SK-N-SH (cell line): ENCODE data around the gene HLA-DQA2. TPM values are rescaled to one million over a fixed set of nuclear protein-coding genes. Genes with fewer than 3 reads are reported as not detected.

ENCODE experiments used
- CTCF ChIA-PET: fragments of 300-600, 350-600 bp; formaldehyde crosslinking; extraction: SDS; loops from one replicate; lab custom pipeline; 2021; lab: Yijun Ruan, JAX
- POLR2A ChIA-PET: fragments of 350-600 bp; sonication (Branson Sonifier 250); formaldehyde crosslinking; extraction: SDS; loops from one replicate; lab custom pipeline; 2020; ENCODE audit warnings: antibody characterized with exemption, inconsistent platforms; lab: Yijun Ruan, JAX
- DNase-seq: peaks from one replicate; pipeline ENCODE4 v3.0.0; 2012
- H2AFZ ChIP-seq: fragments of 200-600 bp; sonication (generic); 2 replicates; pipeline ENCODE4 v1.8.1; 2016; ENCODE audit warnings: antibody characterized with exemption, mild to moderate bottlenecking, low read depth
- H3F3A ChIP-seq: fragments of 200-600 bp; sonication (generic); replicated peaks from 2 replicates; pipeline ENCODE3; 2016; ENCODE audit warnings: antibody characterized with exemption, mild to moderate bottlenecking; ENCODE audit not compliant: insufficient read depth
- H3K27ac ChIP-seq, 2 experiments: fragments of 200-500 bp in 1 of 2; fragments of 200-600 bp in 1 of 2; sonication (Bioruptor generic) in 1 of 2; sonication (generic), shearing (Covaris generic) in 1 of 2; 2 replicates each; pipeline versions ENCODE4 v1.5.1 to v1.6.1; 2014 to 2016; ENCODE audit warnings: low read depth in 2 of 2, inconsistent platforms in 1 of 2, low read length in 1 of 2, mild to moderate bottlenecking in 1 of 2, mixed read lengths in 1 of 2
- H3K27me3 ChIP-seq: fragments of 200-600 bp; sonication (generic), shearing (Covaris generic); 2 replicates; pipeline ENCODE4 v1.6.1; 2016; ENCODE audit warnings: mixed run types; ENCODE audit not compliant: insufficient read depth
- H3K36me3 ChIP-seq, 2 experiments: fragments of 200-500 bp in 1 of 2; fragments of 200-600 bp in 1 of 2; sonication (Bioruptor generic) in 1 of 2; sonication (generic) in 1 of 2; replicated peaks in 1 of 2; 2 replicates each; pipeline versions ENCODE3 to v1.5.1; 2014 to 2016; ENCODE audit warnings: low read length in 1 of 2, mild to moderate bottlenecking in 1 of 2; ENCODE audit not compliant: insufficient read depth in 2 of 2, control insufficient read depth in 1 of 2
- H3K4me1 ChIP-seq, 2 experiments: fragments of 200-500 bp in 1 of 2; fragments of 200-600 bp in 1 of 2; sonication (Bioruptor generic) in 1 of 2; sonication (generic), shearing (Covaris generic) in 1 of 2; 2 replicates each; pipeline versions ENCODE4 v1.5.1 to v1.6.1; 2014 to 2016; ENCODE audit warnings: low read depth in 1 of 2, low read length in 1 of 2, mixed run types in 1 of 2; ENCODE audit not compliant: insufficient read depth in 2 of 2, control insufficient read depth in 1 of 2
- H3K4me2 ChIP-seq: fragments of 200-600 bp; sonication (generic), shearing (Covaris generic); 2 replicates; pipeline ENCODE4 v1.6.1; 2017; ENCODE audit warnings: mixed run types
- H3K4me3 ChIP-seq, 2 experiments: fragments of 200-500 bp in 1 of 2; fragments of 200-600 bp in 1 of 2; sonication (Bioruptor generic) in 1 of 2; sonication (generic), shearing (Covaris generic) in 1 of 2; 2 replicates each; pipeline versions ENCODE4 v1.5.1 to v1.8.1; 2014 to 2016; ENCODE audit warnings: low read depth in 2 of 2, inconsistent platforms in 1 of 2, low read length in 1 of 2, mild to moderate bottlenecking in 1 of 2, mixed read lengths in 1 of 2, moderate library complexity in 1 of 2
- H3K79me2 ChIP-seq: fragments of 200-600 bp; sonication (generic); 2 replicates; pipeline ENCODE4 v1.8.1; 2017; ENCODE audit warnings: mild to moderate bottlenecking; ENCODE audit not compliant: insufficient read depth
- H3K9ac ChIP-seq: fragments of 200-600 bp; sonication (generic); 2 replicates; pipeline ENCODE4 v1.6.1; 2017; ENCODE audit warnings: mixed run types
- H3K9me2 ChIP-seq: fragments of 200-600 bp; sonication (generic); 2 replicates; pipeline ENCODE4 v1.6.1; 2017; ENCODE audit warnings: mixed run types
- H3K9me3 ChIP-seq: fragments of 200-600 bp; sonication (generic); 2 replicates; pipeline ENCODE4 v1.6.1; 2017; ENCODE audit warnings: mixed run types, mild to moderate bottlenecking, moderate library complexity
- H4K20me1 ChIP-seq: fragments of 200-600 bp; sonication (generic); 2 replicates; pipeline ENCODE4 v1.6.1; 2017; ENCODE audit warnings: mild to moderate bottlenecking, mixed run types; ENCODE audit not compliant: insufficient read depth
- EP300 ChIP-seq, 2 experiments: IDR thresholded peaks; 2 replicates each; pipeline versions ENCODE4 v1.4.0 to v1.6.1; 2012; ENCODE audit warnings: borderline replicate concordance in 1 of 2, low read depth in 1 of 2, low read length in 1 of 2
- EZH2phosphoT487 ChIP-seq: fragments of 200-600 bp; sonication (generic); IDR thresholded peaks from 2 replicates; pipeline ENCODE4 v1.6.1; 2017; ENCODE audit warnings: low read depth, mixed run types, mild to moderate bottlenecking, antibody characterized with exemption, moderate library complexity, borderline replicate concordance
- JUND ChIP-seq: IDR thresholded peaks from 2 replicates; pipeline ENCODE4 v1.4.0; 2012
- MEF2A ChIP-seq: IDR thresholded peaks from 2 replicates; pipeline ENCODE4 v1.4.0; 2012; ENCODE audit warnings: low read depth, borderline replicate concordance
- RAD21 ChIP-seq: IDR thresholded peaks from 2 replicates; pipeline ENCODE4 v1.6.1; 2012; ENCODE audit warnings: mild to moderate bottlenecking, low read length
- RFX5 ChIP-seq: IDR thresholded peaks from 2 replicates; pipeline ENCODE4 v1.6.1; 2012; ENCODE audit warnings: mild to moderate bottlenecking, improper control_type of control experiment, low read length
- WGBS: methylation state at CpG from one replicate; pipeline ENCODE4 v1.1.6; 2017; ENCODE audit warnings: low lambda C conversion rate; 5-methylcytosine and 5-hydroxymethylcytosine counted together
- polyA plus RNA-seq, 3 experiments: library from polyadenylated mRNA; depleted of rRNA; stranded (reverse); fragments of >200 nt; gene quantifications; 2 replicates each; pipeline ENCODE4 v1.2.3, GENCODE V29; 2012
- TF ChIP-seq, protein P1 (sequence below): IDR thresholded peaks from 2 replicates; pipeline ENCODE4; 2012
- TF ChIP-seq, protein P2 (sequence below): fragments of 200-600 bp; sonication (generic); IDR thresholded peaks from 2 replicates; pipeline ENCODE4 v1.6.1; 2017; ENCODE audit warnings: antibody characterized with exemption, mild to moderate bottlenecking, moderate library complexity
- TF ChIP-seq, protein P3 (sequence below): fragments of 150-350 bp; IDR thresholded peaks from 2 replicates; pipeline ENCODE4 v1.6.1; 2016; ENCODE audit warnings: mild to moderate bottlenecking, low read depth, low read length

HLA-DQA2 gene
- polyA plus RNA-seq, 1 of the 3 experiments (the other 2 are of a cell fraction): not detected

DNA sequence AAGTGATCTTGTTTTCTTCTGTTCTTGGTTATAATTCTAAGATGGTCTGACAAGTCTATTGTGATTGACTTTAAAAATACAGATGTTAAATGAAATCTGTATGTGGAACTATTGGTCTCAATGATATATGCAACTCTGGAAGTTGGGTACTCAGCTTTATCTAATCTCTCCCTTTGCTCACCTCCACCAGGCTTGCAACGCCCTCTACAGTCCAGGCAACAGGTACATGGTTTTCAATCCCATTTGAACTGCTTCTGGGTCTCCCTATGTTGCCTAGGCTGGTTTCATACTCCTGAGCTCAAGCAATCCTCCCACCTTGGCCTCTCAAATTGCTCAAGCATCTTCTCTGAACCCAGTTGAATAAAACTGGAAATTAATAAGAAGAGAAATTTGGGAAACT, 49.2 kb upstream of the HLA-DQA2 start:
- Histone ChIP-seq H3K36me3 (no peaks in the 10 kb centered on the region), H3K9me3 (no peaks in the 10 kb centered on the region), H3K4me1 (no peaks in the 10 kb centered on the region), H2AFZ (no peak overlapping the region), H3K27ac (no peak overlapping the region), H3F3A (no peaks in the 10 kb centered on the region), H3K9ac (no peak overlapping the region), H3K4me3 (no peak overlapping the region), H3K79me2 (no peaks in the 10 kb centered on the region), H3K9me2 (no peaks in the 10 kb centered on the region), H3K27me3 (no peaks in the 10 kb centered on the region), H4K20me1 (no peaks in the 10 kb centered on the region), H3K4me2 (no peak overlapping the region)
- ChIA-PET CTCF (interaction anchor here (0.9 kb wide), 1 partner anchor 278 kb away, joined by 5 read pairs; no protein-coding TSS in a partner anchor), POLR2A (no interaction called here)
- 0% methylated on average over 1 of the region's 1 CpG for WGBS
- no peak for DNase-seq
- no peak for TF ChIP-seq RAD21
- no peak for TF ChIP-seq EZH2phosphoT487
- no peak for TF ChIP-seq EP300 (IDR thresholded peaks at IDR 0.05; ENCODE audit: borderline replicate concordance in 1 of 2, low read depth in 1 of 2, low read length in 1 of 2)
- TF ChIP-seq MEF2A: no peak
- TF ChIP-seq, protein P1, sequence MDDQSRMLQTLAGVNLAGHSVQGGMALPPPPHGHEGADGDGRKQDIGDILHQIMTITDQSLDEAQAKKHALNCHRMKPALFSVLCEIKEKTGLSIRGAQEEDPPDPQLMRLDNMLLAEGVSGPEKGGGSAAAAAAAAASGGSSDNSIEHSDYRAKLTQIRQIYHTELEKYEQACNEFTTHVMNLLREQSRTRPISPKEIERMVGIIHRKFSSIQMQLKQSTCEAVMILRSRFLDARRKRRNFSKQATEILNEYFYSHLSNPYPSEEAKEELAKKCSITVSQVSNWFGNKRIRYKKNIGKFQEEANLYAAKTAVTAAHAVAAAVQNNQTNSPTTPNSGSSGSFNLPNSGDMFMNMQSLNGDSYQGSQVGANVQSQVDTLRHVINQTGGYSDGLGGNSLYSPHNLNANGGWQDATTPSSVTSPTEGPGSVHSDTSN: no peak
- no peak for TF ChIP-seq JUND
- TF ChIP-seq RFX5: no peak
- TF ChIP-seq, protein P2, sequence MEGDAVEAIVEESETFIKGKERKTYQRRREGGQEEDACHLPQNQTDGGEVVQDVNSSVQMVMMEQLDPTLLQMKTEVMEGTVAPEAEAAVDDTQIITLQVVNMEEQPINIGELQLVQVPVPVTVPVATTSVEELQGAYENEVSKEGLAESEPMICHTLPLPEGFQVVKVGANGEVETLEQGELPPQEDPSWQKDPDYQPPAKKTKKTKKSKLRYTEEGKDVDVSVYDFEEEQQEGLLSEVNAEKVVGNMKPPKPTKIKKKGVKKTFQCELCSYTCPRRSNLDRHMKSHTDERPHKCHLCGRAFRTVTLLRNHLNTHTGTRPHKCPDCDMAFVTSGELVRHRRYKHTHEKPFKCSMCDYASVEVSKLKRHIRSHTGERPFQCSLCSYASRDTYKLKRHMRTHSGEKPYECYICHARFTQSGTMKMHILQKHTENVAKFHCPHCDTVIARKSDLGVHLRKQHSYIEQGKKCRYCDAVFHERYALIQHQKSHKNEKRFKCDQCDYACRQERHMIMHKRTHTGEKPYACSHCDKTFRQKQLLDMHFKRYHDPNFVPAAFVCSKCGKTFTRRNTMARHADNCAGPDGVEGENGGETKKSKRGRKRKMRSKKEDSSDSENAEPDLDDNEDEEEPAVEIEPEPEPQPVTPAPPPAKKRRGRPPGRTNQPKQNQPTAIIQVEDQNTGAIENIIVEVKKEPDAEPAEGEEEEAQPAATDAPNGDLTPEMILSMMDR: no peak; the same call in 1 of the 2 replicates
- TF ChIP-seq, protein P3, sequence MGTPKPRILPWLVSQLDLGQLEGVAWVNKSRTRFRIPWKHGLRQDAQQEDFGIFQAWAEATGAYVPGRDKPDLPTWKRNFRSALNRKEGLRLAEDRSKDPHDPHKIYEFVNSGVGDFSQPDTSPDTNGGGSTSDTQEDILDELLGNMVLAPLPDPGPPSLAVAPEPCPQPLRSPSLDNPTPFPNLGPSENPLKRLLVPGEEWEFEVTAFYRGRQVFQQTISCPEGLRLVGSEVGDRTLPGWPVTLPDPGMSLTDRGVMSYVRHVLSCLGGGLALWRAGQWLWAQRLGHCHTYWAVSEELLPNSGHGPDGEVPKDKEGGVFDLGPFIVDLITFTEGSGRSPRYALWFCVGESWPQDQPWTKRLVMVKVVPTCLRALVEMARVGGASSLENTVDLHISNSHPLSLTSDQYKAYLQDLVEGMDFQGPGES: no peak

DNA sequence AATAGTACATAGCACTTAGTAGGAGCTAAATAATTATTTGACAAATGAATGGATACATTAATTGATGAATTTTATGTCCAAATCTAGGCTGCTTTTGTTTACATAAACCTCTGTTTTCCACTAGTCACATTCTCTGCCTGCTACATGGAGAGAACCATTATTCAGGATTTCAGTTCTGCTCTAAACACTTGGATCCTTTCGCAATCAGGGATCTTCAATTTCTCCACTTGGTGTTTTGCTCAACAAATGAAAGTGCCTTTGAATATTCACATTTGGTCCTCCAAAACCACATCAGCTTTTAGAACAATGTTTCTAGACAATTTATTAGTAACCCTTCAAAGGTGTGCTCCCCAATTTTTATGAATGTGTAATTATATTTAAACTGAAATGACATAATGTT, 44.2 kb upstream of the HLA-DQA2 start:
- H3K79me2 ChIP-seq: no peaks in the 10 kb centered on the region
- no peaks in the 10 kb centered on the region for H3K9me3 ChIP-seq
- H3K9me2 ChIP-seq: no peaks in the 10 kb centered on the region
- H2AFZ ChIP-seq: no peak overlapping the region
- H3K27ac ChIP-seq: no peak overlapping the region
- TF ChIP-seq EZH2phosphoT487: no peak
- CTCF ChIA-PET: interaction anchor here (1.2 kb wide), 1 partner anchor 283 kb away, joined by 3 read pairs; no protein-coding TSS in a partner anchor
- H3F3A ChIP-seq: no peaks in the 10 kb centered on the region
- H3K9ac ChIP-seq: no peak overlapping the region
- POLR2A ChIA-PET: no interaction called here
- H3K27me3 ChIP-seq: no peaks in the 10 kb centered on the region; the same call in none of the 2 replicates
- H3K4me2 ChIP-seq: no peak overlapping the region
- H3K4me1 ChIP-seq: no peaks in the 10 kb centered on the region
- WGBS: 0% methylated on average over 1 of the region's 1 CpG
- DNase-seq: no peak
- H3K4me3 ChIP-seq: no peak overlapping the region
- no peaks in the 10 kb centered on the region for H4K20me1 ChIP-seq
- no peaks in the 10 kb centered on the region for H3K36me3 ChIP-seq
